OCI-LY3 (cell line): ENCODE data around the gene SESTD1.

ENCODE experiments used
- H2AFZ ChIP-seq: fragments of 200-600, 300-600 bp; shearing (Covaris generic); 2 replicates; pipeline ENCODE4 v1.6.0; 2014; ENCODE audit warnings: antibody characterized with exemption, low read depth, low read length
- H3K27ac ChIP-seq: fragments of 200-600, 300-600 bp; sonication (generic); 2 replicates; pipeline ENCODE4 v1.5.1; 2014; ENCODE audit warnings: mild to moderate bottlenecking, low read length, moderate library complexity, mixed read lengths
- H3K27me3 ChIP-seq: fragments of 200-600, 300-600 bp; sonication (generic); 2 replicates; pipeline ENCODE4 v1.6.1; 2014; ENCODE audit warnings: low read depth, low read length, mixed read lengths
- H3K36me3 ChIP-seq: fragments of 200-600, 300-600 bp; sonication (generic); replicated peaks from 2 replicates; pipeline ENCODE3; 2014; ENCODE audit warnings: low read depth, low read length, mixed read lengths
- H3K4me1 ChIP-seq: fragments of 300-600, 200-600 bp; sonication (generic); 2 replicates; pipeline ENCODE4 v1.6.1; 2014; ENCODE audit warnings: low read length, mixed read lengths
- H3K4me2 ChIP-seq: fragments of 200-600, 300-600 bp; sonication (generic); 2 replicates; pipeline ENCODE4 v1.6.1; 2014; ENCODE audit warnings: low read length, mixed read lengths
- H3K4me3 ChIP-seq: fragments of 300-600, 200-600 bp; sonication (generic); 2 replicates; pipeline ENCODE4 v1.5.1; 2014; ENCODE audit warnings: antibody characterized with exemption, mild to moderate bottlenecking, low read length, moderate library complexity
- H3K79me2 ChIP-seq: fragments of 300-600, 200-600 bp; shearing (Covaris generic); 2 replicates; pipeline ENCODE4 v1.6.1; 2014; ENCODE audit warnings: mild to moderate bottlenecking, low read length, mixed read lengths
- H3K9ac ChIP-seq: fragments of 300-600, 200-600 bp; shearing (Covaris generic); 2 replicates; pipeline ENCODE4 v1.6.0; 2014; ENCODE audit warnings: mild to moderate bottlenecking, low read length, moderate library complexity
- H3K9me3 ChIP-seq: fragments of 200-600, 300-600 bp; shearing (Covaris generic); 2 replicates; pipeline ENCODE4 v1.6.1; 2014; ENCODE audit warnings: low read length, mixed read lengths; ENCODE audit not compliant: insufficient read depth
- H4K20me1 ChIP-seq: fragments of 200-600, 300-600 bp; sonication (generic); 2 replicates; pipeline ENCODE4 v1.6.1; 2016; ENCODE audit warnings: low read length, mixed read lengths; ENCODE audit not compliant: insufficient read depth
- EZH2phosphoT487 ChIP-seq: fragments of 200-600 bp; shearing (Covaris generic); IDR thresholded peaks from 2 replicates; pipeline ENCODE4 v1.6.1; 2018; ENCODE audit warnings: antibody characterized with exemption, mixed run types, low read depth
- TF ChIP-seq, protein P1 (sequence below): fragments of 200-600, 300-600 bp; sonication (generic); IDR thresholded peaks from 2 replicates; pipeline ENCODE4 v1.5.1; 2014; ENCODE audit warnings: antibody characterized with exemption, low read length, low read depth

SESTD1 gene

DNA sequence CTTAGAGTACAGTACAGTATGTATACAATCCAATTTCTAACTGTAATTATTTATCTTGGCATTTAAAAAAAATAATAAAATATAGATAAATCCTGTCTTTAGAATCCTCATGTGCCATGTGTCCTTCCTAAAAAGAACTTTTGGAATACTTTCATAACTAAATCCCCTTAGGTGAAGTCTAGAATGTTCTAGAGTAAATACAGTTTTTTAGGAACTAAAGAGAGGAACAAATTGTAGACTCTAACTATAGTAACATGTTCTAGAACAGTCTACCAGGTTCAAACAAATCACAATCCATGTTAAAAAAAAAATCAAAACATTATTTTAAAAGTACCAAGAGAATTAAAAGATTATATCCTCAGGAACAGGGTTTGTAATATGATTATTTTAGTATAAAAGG, 134.1 kb downstream of the SESTD1 start:
- Histone ChIP-seq H3K4me2 (no peak overlapping the region), H3K9me3 (no peaks in the 10 kb centered on the region), H3K79me2 (no peaks in the 10 kb centered on the region), H3K27me3 (no peaks in the 10 kb centered on the region), H3K36me3 (no peaks in the 10 kb centered on the region), H3K4me3 (no peak overlapping the region), H3K9ac (no peak overlapping the region), H4K20me1 (no peaks in the 10 kb centered on the region), H3K4me1 (peaks cover 22% of the 10 kb centered on the region), H3K27ac (no peak overlapping the region), H2AFZ (no peak overlapping the region)
- no peak for TF ChIP-seq EZH2phosphoT487
- TF ChIP-seq, protein P1, sequence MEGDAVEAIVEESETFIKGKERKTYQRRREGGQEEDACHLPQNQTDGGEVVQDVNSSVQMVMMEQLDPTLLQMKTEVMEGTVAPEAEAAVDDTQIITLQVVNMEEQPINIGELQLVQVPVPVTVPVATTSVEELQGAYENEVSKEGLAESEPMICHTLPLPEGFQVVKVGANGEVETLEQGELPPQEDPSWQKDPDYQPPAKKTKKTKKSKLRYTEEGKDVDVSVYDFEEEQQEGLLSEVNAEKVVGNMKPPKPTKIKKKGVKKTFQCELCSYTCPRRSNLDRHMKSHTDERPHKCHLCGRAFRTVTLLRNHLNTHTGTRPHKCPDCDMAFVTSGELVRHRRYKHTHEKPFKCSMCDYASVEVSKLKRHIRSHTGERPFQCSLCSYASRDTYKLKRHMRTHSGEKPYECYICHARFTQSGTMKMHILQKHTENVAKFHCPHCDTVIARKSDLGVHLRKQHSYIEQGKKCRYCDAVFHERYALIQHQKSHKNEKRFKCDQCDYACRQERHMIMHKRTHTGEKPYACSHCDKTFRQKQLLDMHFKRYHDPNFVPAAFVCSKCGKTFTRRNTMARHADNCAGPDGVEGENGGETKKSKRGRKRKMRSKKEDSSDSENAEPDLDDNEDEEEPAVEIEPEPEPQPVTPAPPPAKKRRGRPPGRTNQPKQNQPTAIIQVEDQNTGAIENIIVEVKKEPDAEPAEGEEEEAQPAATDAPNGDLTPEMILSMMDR: no peak

DNA sequence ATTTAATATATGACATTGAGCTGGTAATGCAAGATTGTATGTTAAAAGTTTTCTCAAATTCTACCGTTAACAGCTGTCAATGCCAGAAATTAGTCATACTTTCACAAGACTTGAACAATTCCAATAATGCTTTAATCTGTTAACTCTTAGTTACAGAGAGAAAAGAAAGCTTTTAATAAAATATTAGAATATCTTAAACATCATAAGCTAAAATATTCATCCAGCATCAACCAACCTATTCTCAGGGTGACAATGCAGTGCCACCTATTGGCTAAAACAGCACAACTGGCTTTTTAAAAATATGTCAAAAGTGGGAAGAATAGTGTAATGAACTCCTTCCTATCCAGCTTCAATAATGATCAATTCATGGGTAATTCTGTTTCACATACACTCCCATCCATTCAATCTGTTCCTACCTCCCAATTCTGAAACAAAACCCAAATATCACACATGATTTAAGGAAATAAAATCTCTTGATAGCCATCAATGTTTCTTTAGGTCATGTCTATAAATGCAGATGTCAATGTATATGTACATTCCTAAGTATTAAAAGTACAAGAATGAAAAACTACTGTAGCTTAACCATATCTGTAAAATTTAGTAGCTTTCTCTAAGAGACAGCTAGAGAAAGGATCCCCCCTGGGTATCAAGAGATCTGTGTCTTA, 134.9 kb downstream of the SESTD1 start:
- H3K4me2 ChIP-seq: no peak overlapping the region
- H2AFZ ChIP-seq: no peak overlapping the region
- H3K27me3 ChIP-seq: no peaks in the 10 kb centered on the region
- H3K27ac ChIP-seq: no peak overlapping the region
- no peaks in the 10 kb centered on the region for H4K20me1 ChIP-seq
- TF ChIP-seq, protein P1: peak; percentile 83
- TF ChIP-seq EZH2phosphoT487: no peak
- H3K79me2 ChIP-seq: no peaks in the 10 kb centered on the region
- peaks cover 28% of the 10 kb centered on the region for H3K4me1 ChIP-seq
- no peaks in the 10 kb centered on the region for H3K9me3 ChIP-seq
- H3K9ac ChIP-seq: no peak overlapping the region
- no peaks in the 10 kb centered on the region for H3K36me3 ChIP-seq
- H3K4me3 ChIP-seq: no peak overlapping the region

DNA sequence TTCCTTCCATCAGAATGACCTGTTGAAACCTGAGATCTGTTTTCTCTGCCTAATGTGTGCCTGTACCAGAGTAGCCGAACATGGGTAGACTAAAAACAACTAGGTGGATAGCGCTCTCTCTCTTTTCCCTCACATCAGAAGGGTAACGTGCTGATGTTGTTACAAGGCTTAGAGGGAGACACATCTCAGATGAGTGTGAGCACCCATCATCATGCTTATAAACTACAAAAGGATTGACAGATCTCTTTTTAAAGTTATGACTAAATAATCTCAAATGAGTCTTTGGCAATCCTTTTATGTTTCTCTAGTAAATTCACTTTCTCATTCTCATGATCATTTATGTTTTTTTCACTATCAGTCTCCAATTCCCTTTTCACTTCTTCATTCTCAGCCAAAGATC, 139.2 kb downstream of the SESTD1 start:
- no peak for TF ChIP-seq EZH2phosphoT487
- TF ChIP-seq, protein P1: no peak
- H3K4me3 ChIP-seq: no peak overlapping the region
- H3K79me2 ChIP-seq: no peaks in the 10 kb centered on the region
- H3K27ac ChIP-seq: no peak overlapping the region
- H2AFZ ChIP-seq: no peak overlapping the region
- H3K9ac ChIP-seq: no peak overlapping the region
- no peaks in the 10 kb centered on the region for H3K9me3 ChIP-seq
- H3K27me3 ChIP-seq: no peaks in the 10 kb centered on the region
- no peaks in the 10 kb centered on the region for H4K20me1 ChIP-seq
- H3K4me2 ChIP-seq: no peak overlapping the region
- H3K36me3 ChIP-seq: no peaks in the 10 kb centered on the region
- peaks cover 34% of the 10 kb centered on the region for H3K4me1 ChIP-seq

DNA sequence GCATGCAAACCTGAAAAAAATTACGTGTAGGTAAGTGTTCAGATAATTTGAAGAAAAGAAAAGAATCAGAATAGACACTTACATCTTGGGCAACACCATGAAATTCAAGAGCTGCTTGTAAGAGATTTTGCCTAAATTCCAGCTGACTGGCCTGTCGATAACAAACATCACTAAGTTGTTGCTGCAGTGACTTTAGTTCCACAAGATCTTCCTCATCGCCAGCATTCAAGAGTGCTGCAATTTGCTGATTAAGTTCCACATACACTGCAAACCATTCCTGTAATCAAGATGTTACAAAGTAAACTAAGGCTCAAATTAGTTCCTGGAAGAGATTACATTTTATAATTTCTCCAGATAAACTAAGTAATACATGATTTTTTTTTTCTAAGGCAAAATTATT, 140.3 kb downstream of the SESTD1 start:
- Histone ChIP-seq H3K4me2 (no peak overlapping the region), H3K9me3 (no peaks in the 10 kb centered on the region), H2AFZ (no peak overlapping the region), H3K27me3 (no peaks in the 10 kb centered on the region), H4K20me1 (no peaks in the 10 kb centered on the region), H3K27ac (no peak overlapping the region), H3K9ac (no peak overlapping the region), H3K79me2 (no peaks in the 10 kb centered on the region), H3K4me1 (peaks cover 27% of the 10 kb centered on the region), H3K4me3 (no peak overlapping the region), H3K36me3 (no peaks in the 10 kb centered on the region)
- no peak for TF ChIP-seq EZH2phosphoT487
- TF ChIP-seq, protein P1: no peak
